Measurements from ENCODE around the gene TRAPPC2L. TPM values are rescaled to one million over a fixed set of nuclear protein-coding genes. Genes with fewer than 3 reads are reported as not detected.
A peak's percentile ranks its signal among the peaks of the same experiment; 100 is the strongest.

TRAPPC2L gene
- total and polyA plus RNA-seq, 11 donors = 20.3 to 65.7 (median 44.2) TPM

GRCh38 chr16:88871730-88872416 is 14.9 kb downstream of the TRAPPC2L start:
- no peak for TF ChIP-seq POLR2A (IDR thresholded peaks at IDR 0.05)
- TF ChIP-seq, protein P1, sequence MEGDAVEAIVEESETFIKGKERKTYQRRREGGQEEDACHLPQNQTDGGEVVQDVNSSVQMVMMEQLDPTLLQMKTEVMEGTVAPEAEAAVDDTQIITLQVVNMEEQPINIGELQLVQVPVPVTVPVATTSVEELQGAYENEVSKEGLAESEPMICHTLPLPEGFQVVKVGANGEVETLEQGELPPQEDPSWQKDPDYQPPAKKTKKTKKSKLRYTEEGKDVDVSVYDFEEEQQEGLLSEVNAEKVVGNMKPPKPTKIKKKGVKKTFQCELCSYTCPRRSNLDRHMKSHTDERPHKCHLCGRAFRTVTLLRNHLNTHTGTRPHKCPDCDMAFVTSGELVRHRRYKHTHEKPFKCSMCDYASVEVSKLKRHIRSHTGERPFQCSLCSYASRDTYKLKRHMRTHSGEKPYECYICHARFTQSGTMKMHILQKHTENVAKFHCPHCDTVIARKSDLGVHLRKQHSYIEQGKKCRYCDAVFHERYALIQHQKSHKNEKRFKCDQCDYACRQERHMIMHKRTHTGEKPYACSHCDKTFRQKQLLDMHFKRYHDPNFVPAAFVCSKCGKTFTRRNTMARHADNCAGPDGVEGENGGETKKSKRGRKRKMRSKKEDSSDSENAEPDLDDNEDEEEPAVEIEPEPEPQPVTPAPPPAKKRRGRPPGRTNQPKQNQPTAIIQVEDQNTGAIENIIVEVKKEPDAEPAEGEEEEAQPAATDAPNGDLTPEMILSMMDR (IDR thresholded peaks at IDR 0.05) = no peak
- H3K27ac ChIP-seq = peak overlapping the region in 1 of 12 donors; percentile 37
- peak overlapping the region in 1 of 12 donors; percentile 37 for H3K4me3 ChIP-seq
- ATAC-seq (no peak), DNase-seq (no peak)
- H3K27me3 ChIP-seq = peaks cover 0 to 13% (median 0%) of the 10 kb centered on the region in 9 donors
- no peaks in the 10 kb centered on the region for H3K9me3 ChIP-seq
- 69 to 80% (median 78%) methylated on average over 13 to 21 of the region's 21 CpGs for WGBS, 4 donors
- intact Hi-C loops (cut with DNase I) = no loop called here
- H3K4me1 ChIP-seq = peaks cover 0 to 21% (median 5%) of the 10 kb centered on the region in 12 donors
- peaks cover 0 to 12% (median 2%) of the 10 kb centered on the region in 9 donors for H3K36me3 ChIP-seq

- TF ChIP-seq, protein P1 (IDR thresholded peaks at IDR 0.05) = no peak
- H3K27ac ChIP-seq = no peak overlapping the region
- ATAC-seq = no peak
- 63 to 72% (median 69%) methylated on average over 18 to 25 of the region's 25 CpGs for WGBS, 4 donors
- DNase-seq = no peak
- no peaks in the 10 kb centered on the region for H3K9me3 ChIP-seq
- H3K36me3 ChIP-seq = peaks cover 0 to 12% (median 4%) of the 10 kb centered on the region in 9 donors
- no peak overlapping the region for H3K4me3 ChIP-seq
- intact Hi-C loops (cut with DNase I) = no loop called here
- H3K4me1 ChIP-seq = peaks cover 0 to 21% (median 5%) of the 10 kb centered on the region in 12 donors
- peaks cover 0 to 13% (median 0%) of the 10 kb centered on the region in 9 donors for H3K27me3 ChIP-seq
These were observed 15.9 kb downstream of the TRAPPC2L start for GRCh38 chr16:88872650-88873331.

- TF ChIP-seq POLR2A (IDR thresholded peaks at IDR 0.05) = no peak
- TF ChIP-seq, protein P1 (IDR thresholded peaks at IDR 0.05) = no peak
- WGBS, 4 donors = 89 to 93% (median 91%) methylated on average over 31 to 34 of the region's 34 CpGs
- H3K4me3 ChIP-seq = no peak overlapping the region
- ATAC-seq (no peak), DNase-seq (no peak)
- intact Hi-C loops (cut with DNase I) = no loop called here
- H3K4me1 ChIP-seq = peaks cover 0 to 19% (median 5%) of the 10 kb centered on the region in 12 donors
- H3K27me3 ChIP-seq = peaks cover 0 to 13% (median 0%) of the 10 kb centered on the region in 9 donors
- H3K9me3 ChIP-seq = no peaks in the 10 kb centered on the region
- H3K36me3 ChIP-seq = peaks cover 0 to 27% (median 19%) of the 10 kb centered on the region in 9 donors
- no peak overlapping the region for H3K27ac ChIP-seq
These were observed 18.1 kb downstream of the TRAPPC2L start for GRCh38 chr16:88874938-88875599.

Measured in heart left ventricle (tissue), 16 donors.